Tibial nerve (tissue), 4 donors: ENCODE measurements around the gene TMCO2. TPM values are rescaled to one million over a fixed set of nuclear protein-coding genes. Genes with fewer than 3 reads are reported as not detected.
A peak's percentile ranks its signal among the peaks of the same experiment; 100 is the strongest.

Source experiments
- DNase-seq, 2 donors: peaks; one replicate each; pipeline ENCODE4 v3.0.0-alpha.2; 2019; ENCODE audit warnings: low spot score in 2 of 2
- H3K27ac ChIP-seq, 4 donors: fragments of 200-600 bp; sonication (generic) in 3 of 4; one replicate each; pipeline ENCODE4 v1.5.1; 2017 to 2019; ENCODE audit warnings: mild to moderate bottlenecking in 1 of 4
- H3K27me3 ChIP-seq, 2 donors: fragments of 200-600 bp; sonication (generic) in 1 of 2; one replicate each; pipeline versions ENCODE4 v1.5.1 to v1.6.0; 2017 to 2019
- H3K36me3 ChIP-seq, 3 donors: fragments of 200-600 bp; sonication (generic); one replicate each; pipeline ENCODE4 v1.5.1; 2018 to 2019
- H3K4me1 ChIP-seq, 4 donors: fragments of 200-600 bp; sonication (generic) in 3 of 4; one replicate each; pipeline ENCODE4 v1.5.1; 2017 to 2019
- H3K4me3 ChIP-seq, 4 donors: fragments of 200-600 bp; sonication (generic) in 3 of 4; one replicate each; pipeline ENCODE4 v1.5.1; 2017 to 2019; ENCODE audit warnings: mild to moderate bottlenecking in 1 of 4, moderate library complexity in 1 of 4
- H3K9me3 ChIP-seq, 4 donors: fragments of 200-600 bp; sonication (generic) in 3 of 4; one replicate each; pipeline ENCODE4 v1.5.1; 2017 to 2019
- EP300 ChIP-seq, 2 donors: sonication (generic); formaldehyde crosslinking; IDR thresholded peaks; one replicate each; pipeline ENCODE4 v1.6.1; 2017; ENCODE audit warnings: antibody characterized with exemption in 2 of 2, mild to moderate bottlenecking in 1 of 2
- POLR2A ChIP-seq, 2 donors: fragments of 450-650 bp; IDR thresholded peaks; one replicate each; pipeline ENCODE4 v1.6.1; 2017; ENCODE audit warnings: antibody characterized with exemption in 2 of 2, mild to moderate bottlenecking in 2 of 2, moderate library complexity in 2 of 2
- WGBS, 2 donors: methylation state at CpG; one replicate each; pipeline ENCODE4 v1.1.5; 2018; 5-methylcytosine and 5-hydroxymethylcytosine counted together
- total RNA-seq, 4 donors: library from RNA; depleted of rRNA; stranded (reverse); fragments of >200 nt; gene quantifications; one replicate each; pipeline ENCODE4 v1.1.0, GENCODE V29; 2016
- TF ChIP-seq, protein P1 (sequence below), 5 experiments: fragments of 200-600 bp in 3 of 5; fragments of 450-650 bp in 2 of 5; sonication (generic) in 3 of 5; IDR thresholded peaks; one replicate each; pipeline ENCODE4 v1.5.1; 2016 to 2019; ENCODE audit warnings: antibody characterized with exemption in 5 of 5, mild to moderate bottlenecking in 3 of 5, moderate library complexity in 2 of 5

Gene TMCO2
- total RNA-seq, 4 donors from 2014 or later, result not detected

DNA sequence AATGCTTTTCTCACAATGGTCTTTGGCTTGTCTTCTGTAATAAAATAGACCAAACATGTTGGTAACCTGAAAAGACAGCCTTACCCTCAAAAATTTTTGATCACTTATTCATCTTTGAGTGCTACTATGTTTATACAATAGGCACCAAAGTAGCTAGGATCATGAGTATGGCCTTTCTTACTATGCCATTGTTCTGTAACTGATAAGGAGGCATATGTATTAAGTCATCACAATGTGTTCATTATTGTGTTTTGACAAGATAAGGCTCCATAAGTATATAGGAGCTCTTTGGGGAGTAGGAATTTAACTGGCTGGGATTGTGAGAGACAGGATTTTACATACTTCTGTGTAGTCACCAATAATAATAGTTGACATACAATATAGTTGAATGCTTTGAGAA lies 675 bp downstream of the TMCO2 start:
- no peak for DNase-seq
- Histone ChIP-seq H3K9me3 (no peaks in the 10 kb centered on the region), H3K27me3 (no peaks in the 10 kb centered on the region), H3K4me3 (no peak overlapping the region), H3K36me3 (no peaks in the 10 kb centered on the region), H3K4me1 (no peaks in the 10 kb centered on the region), H3K27ac (no peak overlapping the region)
- no peak for TF ChIP-seq POLR2A (IDR thresholded peaks at IDR 0.05)
- TF ChIP-seq EP300 (IDR thresholded peaks at IDR 0.05), result no peak
- TF ChIP-seq, protein P1, sequence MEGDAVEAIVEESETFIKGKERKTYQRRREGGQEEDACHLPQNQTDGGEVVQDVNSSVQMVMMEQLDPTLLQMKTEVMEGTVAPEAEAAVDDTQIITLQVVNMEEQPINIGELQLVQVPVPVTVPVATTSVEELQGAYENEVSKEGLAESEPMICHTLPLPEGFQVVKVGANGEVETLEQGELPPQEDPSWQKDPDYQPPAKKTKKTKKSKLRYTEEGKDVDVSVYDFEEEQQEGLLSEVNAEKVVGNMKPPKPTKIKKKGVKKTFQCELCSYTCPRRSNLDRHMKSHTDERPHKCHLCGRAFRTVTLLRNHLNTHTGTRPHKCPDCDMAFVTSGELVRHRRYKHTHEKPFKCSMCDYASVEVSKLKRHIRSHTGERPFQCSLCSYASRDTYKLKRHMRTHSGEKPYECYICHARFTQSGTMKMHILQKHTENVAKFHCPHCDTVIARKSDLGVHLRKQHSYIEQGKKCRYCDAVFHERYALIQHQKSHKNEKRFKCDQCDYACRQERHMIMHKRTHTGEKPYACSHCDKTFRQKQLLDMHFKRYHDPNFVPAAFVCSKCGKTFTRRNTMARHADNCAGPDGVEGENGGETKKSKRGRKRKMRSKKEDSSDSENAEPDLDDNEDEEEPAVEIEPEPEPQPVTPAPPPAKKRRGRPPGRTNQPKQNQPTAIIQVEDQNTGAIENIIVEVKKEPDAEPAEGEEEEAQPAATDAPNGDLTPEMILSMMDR (IDR thresholded peaks at IDR 0.05), result no peak

DNA sequence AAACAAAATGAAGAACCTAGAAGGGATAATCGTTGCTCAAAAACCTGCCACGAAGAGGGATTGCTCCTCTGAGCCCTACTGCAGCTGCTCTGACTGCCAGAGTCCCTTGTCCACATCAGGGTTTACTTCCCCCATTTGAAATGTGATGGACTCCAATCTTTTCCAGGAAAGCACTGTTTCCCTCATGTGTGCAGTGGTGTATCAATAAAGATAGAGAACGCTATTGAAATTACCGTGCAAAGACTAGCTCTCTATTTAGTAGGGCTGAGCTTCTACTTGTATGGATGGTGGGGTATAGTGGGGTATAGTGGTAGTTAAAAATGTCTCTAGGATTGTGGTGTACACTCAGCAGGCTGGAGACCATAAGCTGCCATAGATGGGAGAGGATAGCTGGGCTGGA lies 3.7 kb downstream of the TMCO2 start:
- TF ChIP-seq, protein P1 (IDR thresholded peaks at IDR 0.05), result no peak
- TF ChIP-seq EP300 (IDR thresholded peaks at IDR 0.05) (no peak), POLR2A (IDR thresholded peaks at IDR 0.05) (no peak)
- H3K4me3 ChIP-seq, result no peak overlapping the region
- WGBS, 2 donors, result 77 to 89% methylated on average over 4 of the region's 4 CpGs
- H3K36me3 ChIP-seq, result no peaks in the 10 kb centered on the region
- no peaks in the 10 kb centered on the region for H3K9me3 ChIP-seq
- no peaks in the 10 kb centered on the region for H3K27me3 ChIP-seq
- no peak overlapping the region for H3K27ac ChIP-seq
- DNase-seq, result no peak
- H3K4me1 ChIP-seq, result peaks cover 0 to 16% (median 8%) of the 10 kb centered on the region in 4 donors

DNA sequence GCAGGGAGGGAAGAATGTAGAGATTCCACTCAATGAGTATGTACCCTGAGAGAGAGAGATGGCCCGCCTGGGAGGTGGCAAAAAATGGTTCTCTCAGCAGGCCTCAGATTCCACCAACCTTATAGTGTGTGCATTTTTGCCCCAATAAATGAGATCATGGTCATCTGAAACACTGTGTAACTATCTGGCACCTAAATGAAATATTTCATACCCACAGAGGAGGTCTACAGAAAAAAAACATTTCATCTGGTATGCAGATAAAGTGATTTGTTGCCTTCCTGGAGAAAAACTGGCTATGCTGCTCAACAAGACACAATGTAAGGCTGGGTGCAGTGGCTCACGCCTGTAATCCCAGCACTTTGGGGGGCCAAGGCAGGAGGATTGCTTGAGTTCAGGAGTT lies 4.9 kb downstream of the TMCO2 start:
- 83 to 100% methylated on average over 2 of the region's 2 CpGs for WGBS, 2 donors
- Histone ChIP-seq H3K36me3 (no peaks in the 10 kb centered on the region), H3K4me1 (peaks cover 0 to 23% (median 13%) of the 10 kb centered on the region in 4 donors), H3K4me3 (no peak overlapping the region), H3K27ac (no peak overlapping the region), H3K27me3 (no peaks in the 10 kb centered on the region), H3K9me3 (no peaks in the 10 kb centered on the region)
- DNase-seq, result no peak
- TF ChIP-seq, protein P1 (IDR thresholded peaks at IDR 0.05), result no peak
- TF ChIP-seq EP300 (IDR thresholded peaks at IDR 0.05), result no peak
- no peak for TF ChIP-seq POLR2A (IDR thresholded peaks at IDR 0.05)

DNA sequence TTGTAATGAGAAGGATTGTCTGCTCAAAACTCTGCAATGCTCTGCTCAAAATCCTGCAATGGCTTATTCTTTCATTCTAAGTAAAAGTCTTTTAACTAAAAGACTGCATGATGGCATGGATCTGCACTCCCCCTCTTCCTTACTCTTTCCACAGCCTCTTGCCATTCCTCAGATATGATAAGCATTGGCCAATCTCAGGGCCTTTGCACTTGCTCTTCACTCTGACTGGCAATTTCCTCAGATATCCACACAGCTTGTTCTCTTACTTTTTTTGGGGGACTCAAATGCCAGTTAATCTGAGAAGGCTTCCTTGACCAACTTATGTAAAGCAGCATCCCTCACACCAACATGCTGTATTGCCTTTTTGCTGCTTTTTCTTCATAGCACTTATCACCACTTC lies 7.5 kb downstream of the TMCO2 start:
- Histone ChIP-seq H3K36me3 (peaks cover 0 to 9% (median 0%) of the 10 kb centered on the region in 3 donors), H3K4me3 (no peak overlapping the region), H3K27me3 (no peaks in the 10 kb centered on the region), H3K27ac (no peak overlapping the region), H3K4me1 (peaks cover 0 to 42% (median 25%) of the 10 kb centered on the region in 4 donors), H3K9me3 (no peaks in the 10 kb centered on the region)
- DNase-seq, result no peak
- TF ChIP-seq POLR2A (IDR thresholded peaks at IDR 0.05) (no peak), EP300 (IDR thresholded peaks at IDR 0.05) (no peak)
- TF ChIP-seq, protein P1 (IDR thresholded peaks at IDR 0.05), result no peak

DNA sequence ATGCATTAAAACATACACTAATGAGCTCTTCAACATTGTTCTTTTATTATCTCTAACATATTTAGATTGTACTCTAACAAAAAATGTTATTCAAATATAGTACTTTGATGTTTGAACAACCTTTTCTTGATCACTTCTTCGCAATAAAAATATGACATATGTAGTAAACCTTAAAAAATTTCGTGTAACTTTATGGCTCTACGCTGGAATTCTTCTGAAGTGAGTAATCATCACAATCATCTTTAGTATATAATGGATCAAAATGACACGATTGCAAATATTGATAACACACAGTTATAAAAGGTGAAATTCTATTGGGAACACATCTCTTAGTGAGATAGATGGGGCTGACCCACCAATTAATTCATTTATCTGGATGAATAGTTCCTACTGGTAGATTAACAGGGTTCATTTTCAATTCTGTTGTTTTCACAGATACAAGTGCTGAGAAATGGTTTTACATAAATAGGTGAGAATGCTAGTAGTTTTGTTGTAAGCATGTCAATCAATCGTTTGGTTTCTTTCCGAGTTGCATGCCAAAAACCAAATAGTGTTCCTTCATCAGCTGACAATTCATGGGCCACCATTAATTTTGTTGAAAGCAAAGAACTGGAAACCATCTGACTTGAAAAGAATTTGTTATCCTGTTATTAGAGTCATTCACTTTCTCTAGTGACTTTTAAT lies 8.8 kb downstream of the TMCO2 start:
- no peaks in the 10 kb centered on the region for H3K9me3 ChIP-seq
- DNase-seq, result no peak
- peaks cover 0 to 19% (median under 1%) of the 10 kb centered on the region in 3 donors for H3K36me3 ChIP-seq
- peaks cover 0 to 51% (median 25%) of the 10 kb centered on the region in 4 donors for H3K4me1 ChIP-seq
- TF ChIP-seq, protein P1 (IDR thresholded peaks at IDR 0.05), result no peak
- TF ChIP-seq EP300 (IDR thresholded peaks at IDR 0.05) (no peak), POLR2A (IDR thresholded peaks at IDR 0.05) (no peak)
- peak overlapping the region in 2 of 4 donors; percentile 93 to 98 for H3K27ac ChIP-seq
- H3K27me3 ChIP-seq, result no peaks in the 10 kb centered on the region
- peak overlapping the region; percentile 51 to 89 (median 65) for H3K4me3 ChIP-seq
- 67 to 69% methylated on average over 6 of the region's 6 CpGs for WGBS, 2 donors
